ENCODE measurements around the gene C6orf47. TPM values are rescaled to one million over a fixed set of nuclear protein-coding genes. Genes with fewer than 3 reads are reported as not detected.

Gene C6orf47
- total and polyA plus RNA-seq, 10 of the 15 experiments (the other 5 are each of a cell fraction or from before 2014, with no cell fraction given) = 0.16 to 20.4 (median 17.3) TPM; not detected in 1

DNA sequence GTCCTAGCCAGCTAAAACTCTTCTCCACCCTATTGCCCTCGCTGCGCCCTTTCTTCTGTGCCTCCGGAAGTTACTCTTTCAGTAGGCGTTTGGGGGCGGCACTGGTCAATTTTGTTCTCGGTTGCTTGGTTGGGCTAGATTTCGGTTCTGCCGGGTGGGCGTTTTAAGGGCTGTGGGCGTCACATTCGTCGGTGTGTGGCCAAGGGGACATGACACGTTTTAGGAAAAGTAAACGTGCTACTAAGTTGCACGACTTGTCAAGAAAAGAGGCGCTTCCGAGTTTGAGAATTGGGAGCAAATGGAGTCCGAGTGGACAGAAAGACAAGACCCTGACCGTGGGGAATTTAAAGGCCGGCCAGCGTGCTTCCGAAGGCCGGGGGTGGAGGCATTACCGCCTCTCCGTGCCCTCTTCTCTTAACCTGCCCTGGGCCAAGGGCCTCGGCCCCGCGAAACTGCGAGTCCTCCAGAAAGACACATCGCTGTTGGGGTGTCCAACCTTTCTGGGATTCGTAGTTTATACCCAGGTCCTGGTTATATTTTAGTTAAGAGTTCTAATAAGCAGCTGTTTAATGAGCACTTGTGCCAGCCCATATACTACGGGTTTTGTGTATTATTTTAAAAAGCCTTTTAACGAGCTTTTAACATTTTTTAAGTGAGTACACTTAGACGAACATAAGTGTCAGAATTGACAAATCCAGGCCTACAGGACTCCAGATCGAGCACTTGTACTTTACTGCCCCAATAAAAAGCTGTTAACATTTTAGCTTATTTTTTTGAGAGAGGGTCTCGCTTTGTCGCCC is 7.5 kb downstream of the C6orf47 start (continued):
- TF ChIP-seq, protein P1, sequence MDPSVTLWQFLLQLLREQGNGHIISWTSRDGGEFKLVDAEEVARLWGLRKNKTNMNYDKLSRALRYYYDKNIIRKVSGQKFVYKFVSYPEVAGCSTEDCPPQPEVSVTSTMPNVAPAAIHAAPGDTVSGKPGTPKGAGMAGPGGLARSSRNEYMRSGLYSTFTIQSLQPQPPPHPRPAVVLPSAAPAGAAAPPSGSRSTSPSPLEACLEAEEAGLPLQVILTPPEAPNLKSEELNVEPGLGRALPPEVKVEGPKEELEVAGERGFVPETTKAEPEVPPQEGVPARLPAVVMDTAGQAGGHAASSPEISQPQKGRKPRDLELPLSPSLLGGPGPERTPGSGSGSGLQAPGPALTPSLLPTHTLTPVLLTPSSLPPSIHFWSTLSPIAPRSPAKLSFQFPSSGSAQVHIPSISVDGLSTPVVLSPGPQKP (IDR thresholded peaks at IDR 0.05; ENCODE audit: low read depth, low read length) = peak; percentile 89
- TF ChIP-seq MXI1 (IDR thresholded peaks at IDR 0.05; ENCODE audit: low read depth, low read length) (peak; percentile 81), TCF3 (IDR thresholded peaks at IDR 0.05; ENCODE audit: borderline replicate concordance, insufficient read depth, low read depth, low read length) (no peak; the same call in 1 of the 2 replicates), HDGF (IDR thresholded peaks at IDR 0.05) (no peak), SRF (IDR thresholded peaks at IDR 0.05; ENCODE audit: low read depth in 2 of 2, low read length in 2 of 2) (no peak), EGR1 (IDR thresholded peaks at IDR 0.05; ENCODE audit: borderline replicate concordance in 1 of 2, low read depth in 2 of 2, low read length in 2 of 2) (peak in 1 of 2 experiments; percentile 97; a peak in 2 of 3 replicates), PAX8 (IDR thresholded peaks at IDR 0.05) (no peak), NRF1 (conservative IDR thresholded peaks at IDR 0.05; ENCODE audit: low read depth, low read length) (no peak), EED (IDR thresholded peaks at IDR 0.05; ENCODE audit: low read depth) (no peak; the same call in 1 of the 2 replicates)
- TF ChIP-seq, protein P2, sequence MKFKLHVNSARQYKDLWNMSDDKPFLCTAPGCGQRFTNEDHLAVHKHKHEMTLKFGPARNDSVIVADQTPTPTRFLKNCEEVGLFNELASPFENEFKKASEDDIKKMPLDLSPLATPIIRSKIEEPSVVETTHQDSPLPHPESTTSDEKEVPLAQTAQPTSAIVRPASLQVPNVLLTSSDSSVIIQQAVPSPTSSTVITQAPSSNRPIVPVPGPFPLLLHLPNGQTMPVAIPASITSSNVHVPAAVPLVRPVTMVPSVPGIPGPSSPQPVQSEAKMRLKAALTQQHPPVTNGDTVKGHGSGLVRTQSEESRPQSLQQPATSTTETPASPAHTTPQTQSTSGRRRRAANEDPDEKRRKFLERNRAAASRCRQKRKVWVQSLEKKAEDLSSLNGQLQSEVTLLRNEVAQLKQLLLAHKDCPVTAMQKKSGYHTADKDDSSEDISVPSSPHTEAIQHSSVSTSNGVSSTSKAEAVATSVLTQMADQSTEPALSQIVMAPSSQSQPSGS (IDR thresholded peaks at IDR 0.05; ENCODE audit: low read length) = peak; percentile 59
